ENCODE results near the gene TRIM39.

DNA sequence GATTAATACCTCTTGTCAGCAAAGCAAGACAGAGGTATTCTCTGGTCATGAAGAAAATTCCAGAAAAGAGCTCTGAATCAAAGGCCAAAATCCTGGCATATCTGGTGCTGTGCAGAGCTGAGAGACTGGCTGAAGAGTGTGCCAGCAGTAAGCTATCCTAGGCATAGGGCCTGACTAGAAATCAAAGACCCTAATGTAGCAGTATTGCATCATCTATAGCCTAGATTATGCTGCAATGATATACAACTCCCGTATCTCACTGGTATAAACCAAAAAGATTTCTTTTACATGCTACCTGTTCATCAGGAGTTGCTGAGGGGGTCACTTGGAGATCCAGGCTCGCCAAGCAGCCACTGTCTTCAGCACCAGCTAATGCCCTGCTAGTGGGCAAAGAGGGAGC lies 30.9 kb upstream of the TRIM39 start:
- TF ChIP-seq RAD21 (IDR thresholded peaks at IDR 0.05; ENCODE audit: low read length) (no peak), RFX5 (IDR thresholded peaks at IDR 0.05; ENCODE audit: low read depth, low read length) (no peak), MXI1 (IDR thresholded peaks at IDR 0.05; ENCODE audit: borderline replicate concordance, low read depth, low read length) (no peak), POLR2A (IDR thresholded peaks at IDR 0.05; ENCODE audit: low read depth, low read length) (no peak), MAFK (IDR thresholded peaks at IDR 0.05; ENCODE audit: low read depth, low read length) (no peak), MAZ (IDR thresholded peaks at IDR 0.05; ENCODE audit: borderline replicate concordance, low read depth, low read length) (no peak), USF2 (IDR thresholded peaks at IDR 0.05; ENCODE audit: low read depth, low read length) (no peak), RCOR1 (IDR thresholded peaks at IDR 0.05; ENCODE audit: insufficient replicate concordance, low read length) (no peak), CEBPB (IDR thresholded peaks at IDR 0.05; ENCODE audit: low read depth, low read length) (peak; percentile 74), FOS (IDR thresholded peaks at IDR 0.05; ENCODE audit: low read depth, low read length) (no peak), SMC3 (IDR thresholded peaks at IDR 0.05; ENCODE audit: low read depth, low read length) (no peak), ELK1 (IDR thresholded peaks at IDR 0.05; ENCODE audit: borderline replicate concordance, low read depth, low read length) (no peak)
- TF ChIP-seq, protein P1, sequence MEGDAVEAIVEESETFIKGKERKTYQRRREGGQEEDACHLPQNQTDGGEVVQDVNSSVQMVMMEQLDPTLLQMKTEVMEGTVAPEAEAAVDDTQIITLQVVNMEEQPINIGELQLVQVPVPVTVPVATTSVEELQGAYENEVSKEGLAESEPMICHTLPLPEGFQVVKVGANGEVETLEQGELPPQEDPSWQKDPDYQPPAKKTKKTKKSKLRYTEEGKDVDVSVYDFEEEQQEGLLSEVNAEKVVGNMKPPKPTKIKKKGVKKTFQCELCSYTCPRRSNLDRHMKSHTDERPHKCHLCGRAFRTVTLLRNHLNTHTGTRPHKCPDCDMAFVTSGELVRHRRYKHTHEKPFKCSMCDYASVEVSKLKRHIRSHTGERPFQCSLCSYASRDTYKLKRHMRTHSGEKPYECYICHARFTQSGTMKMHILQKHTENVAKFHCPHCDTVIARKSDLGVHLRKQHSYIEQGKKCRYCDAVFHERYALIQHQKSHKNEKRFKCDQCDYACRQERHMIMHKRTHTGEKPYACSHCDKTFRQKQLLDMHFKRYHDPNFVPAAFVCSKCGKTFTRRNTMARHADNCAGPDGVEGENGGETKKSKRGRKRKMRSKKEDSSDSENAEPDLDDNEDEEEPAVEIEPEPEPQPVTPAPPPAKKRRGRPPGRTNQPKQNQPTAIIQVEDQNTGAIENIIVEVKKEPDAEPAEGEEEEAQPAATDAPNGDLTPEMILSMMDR (conservative IDR thresholded peaks at IDR 0.05; ENCODE audit: low read depth, low read length) = no peak

All from IMR-90 (cell line).